MM.1S (cell line): ENCODE measurements around the gene APOBEC3C.

Experiments used
- CTCF ChIP-seq: fragments of 300-600 bp; sonication (generic); IDR thresholded peaks from 2 replicates; pipeline ENCODE4 v1.5.1; 2016; ENCODE audit warnings: antibody characterized with exemption, low read length, mixed read lengths
- EZH2 ChIP-seq: fragments of 300-600 bp; sonication (generic); optimal IDR thresholded peaks from 2 replicates; pipeline ENCODE3; 2017; ENCODE audit warnings: low read depth, mild to moderate bottlenecking, antibody characterized with exemption, low read length, mixed read lengths

DNA sequence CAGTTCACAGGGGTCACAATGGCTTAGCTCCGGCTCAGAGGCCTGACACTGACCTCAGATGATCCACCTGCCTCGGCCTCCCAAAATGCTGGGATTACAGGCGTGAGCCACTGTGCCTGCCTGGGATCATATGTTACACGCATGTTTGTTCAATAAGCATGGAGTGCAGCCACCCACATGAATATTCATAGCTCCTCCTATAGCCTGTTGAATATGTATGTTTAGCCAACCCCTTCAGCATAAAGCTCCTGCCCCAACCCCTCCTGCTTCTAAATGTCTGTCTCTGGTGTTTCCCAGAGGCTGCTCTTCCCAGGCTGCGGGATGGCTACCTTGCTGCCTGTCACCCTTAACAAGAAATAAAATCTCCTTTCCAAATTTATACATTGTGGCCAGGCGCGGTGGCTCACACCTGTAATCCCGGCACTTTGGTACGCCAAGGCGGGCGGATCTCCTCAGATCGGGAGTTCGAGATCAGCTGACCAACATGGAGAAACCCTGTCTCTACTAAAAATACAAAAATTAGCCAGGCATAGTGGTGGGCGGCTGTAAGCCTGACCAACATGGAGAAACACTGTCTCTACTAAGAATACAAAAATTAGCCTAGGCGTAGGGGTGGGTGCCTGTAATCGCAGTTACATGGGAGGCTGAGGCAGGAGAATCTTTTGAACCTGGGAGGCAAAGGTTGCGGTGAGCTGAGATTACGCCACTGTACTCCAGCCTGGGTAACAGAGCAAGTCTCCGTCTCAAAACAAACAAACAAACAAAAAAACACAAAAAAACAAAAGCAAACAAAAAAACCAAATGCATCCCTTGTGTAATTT is 25.5 kb downstream of the APOBEC3C start:
- no peak for TF ChIP-seq CTCF
- TF ChIP-seq EZH2 = no peak
